GM12878 (cell line): ENCODE data around the gene ITGA2.

Experiments
- ASH2L ChIP-seq: fragments of 300-600, 200-600 bp; sonication (generic); IDR thresholded peaks from 2 replicates; pipeline ENCODE4 v1.6.1; 2017; ENCODE audit warnings: low read depth, mild to moderate bottlenecking, borderline replicate concordance
- ETV6 ChIP-seq, 2 experiments: fragments of 450-650 bp in 1 of 2; IDR thresholded peaks in 1 of 2; conservative IDR thresholded peaks in 1 of 2; 2 replicates each; pipeline ENCODE4 v1.6.1; 2014; ENCODE audit warnings: antibody characterized with exemption in 1 of 2, borderline replicate concordance in 1 of 2, low read depth in 1 of 2, mild to moderate bottlenecking in 1 of 2, moderate library complexity in 1 of 2
- EZH2 ChIP-seq: IDR thresholded peaks from 2 replicates; pipeline ENCODE4 v1.6.1; 2012; ENCODE audit warnings: low read depth, mild to moderate bottlenecking, control low read depth, inconsistent platforms, low read length, borderline replicate concordance; ENCODE audit not compliant: control insufficient read depth
- MTA3 ChIP-seq: IDR thresholded peaks from 2 replicates; pipeline ENCODE4 v1.6.1; 2012; ENCODE audit warnings: low read length, inconsistent platforms, borderline replicate concordance
- NBN ChIP-seq: fragments of 450-650 bp; IDR thresholded peaks from 2 replicates; pipeline ENCODE4 v1.6.1; 2016
- POLR2A ChIP-seq: IDR thresholded peaks from 2 replicates; pipeline ENCODE4 v1.6.1; 2011; ENCODE audit warnings: low read depth, mild to moderate bottlenecking, low read length
- POLR2AphosphoS2 ChIP-seq: IDR thresholded peaks from 2 replicates; pipeline ENCODE4 v1.6.1; 2011; ENCODE audit warnings: low read depth, mild to moderate bottlenecking, low read length, improper control_type of control experiment, moderate library complexity
- SMC3 ChIP-seq: IDR thresholded peaks from 2 replicates; pipeline ENCODE4 v1.6.1; 2011; ENCODE audit warnings: low read length, improper control_type of control experiment, borderline replicate concordance
- SUZ12 ChIP-seq: fragments of 200-600 bp; sonication (generic); IDR thresholded peaks from one replicate; pipeline ENCODE4 v1.6.1; 2018; ENCODE audit warnings: antibody characterized with exemption, mild to moderate bottlenecking; ENCODE audit not compliant: unreplicated experiment
- TF ChIP-seq, protein P1 (sequence below): fragments of 450-650 bp; IDR thresholded peaks from 2 replicates; pipeline ENCODE4 v1.6.1; 2017; ENCODE audit warnings: mild to moderate bottlenecking
- TF ChIP-seq, protein P2 (sequence below), 3 experiments: IDR thresholded peaks in 2 of 3; conservative IDR thresholded peaks in 1 of 3; 2 replicates each; pipeline ENCODE4 v1.5.1; 2011; ENCODE audit warnings: low read depth in 3 of 3, low read length in 3 of 3, mild to moderate bottlenecking in 3 of 3, control low read depth in 2 of 3, moderate library complexity in 2 of 3, inconsistent platforms in 1 of 3, mixed read lengths in 1 of 3; ENCODE audit not compliant: control insufficient read depth in 2 of 3, insufficient read depth in 1 of 3; ENCODE audit errors: extremely low read depth in 1 of 3
- TF ChIP-seq, protein P3 (sequence below): IDR thresholded peaks from 2 replicates; pipeline ENCODE4 v1.6.1; 2012; ENCODE audit warnings: low read depth, low read length, improper control_type of control experiment

- TF ChIP-seq, protein P1, sequence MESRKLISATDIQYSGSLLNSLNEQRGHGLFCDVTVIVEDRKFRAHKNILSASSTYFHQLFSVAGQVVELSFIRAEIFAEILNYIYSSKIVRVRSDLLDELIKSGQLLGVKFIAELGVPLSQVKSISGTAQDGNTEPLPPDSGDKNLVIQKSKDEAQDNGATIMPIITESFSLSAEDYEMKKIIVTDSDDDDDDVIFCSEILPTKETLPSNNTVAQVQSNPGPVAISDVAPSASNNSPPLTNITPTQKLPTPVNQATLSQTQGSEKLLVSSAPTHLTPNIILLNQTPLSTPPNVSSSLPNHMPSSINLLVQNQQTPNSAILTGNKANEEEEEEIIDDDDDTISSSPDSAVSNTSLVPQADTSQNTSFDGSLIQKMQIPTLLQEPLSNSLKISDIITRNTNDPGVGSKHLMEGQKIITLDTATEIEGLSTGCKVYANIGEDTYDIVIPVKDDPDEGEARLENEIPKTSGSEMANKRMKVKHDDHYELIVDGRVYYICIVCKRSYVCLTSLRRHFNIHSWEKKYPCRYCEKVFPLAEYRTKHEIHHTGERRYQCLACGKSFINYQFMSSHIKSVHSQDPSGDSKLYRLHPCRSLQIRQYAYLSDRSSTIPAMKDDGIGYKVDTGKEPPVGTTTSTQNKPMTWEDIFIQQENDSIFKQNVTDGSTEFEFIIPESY = no peak
- TF ChIP-seq ETV6 (conservative IDR thresholded peaks at IDR 0.05 in 1 of 2, IDR thresholded peaks at IDR 0.05 in 1 of 2; ENCODE audit: borderline replicate concordance in 1 of 2, low read depth in 1 of 2) (no peak), SMC3 (no peak), MTA3 (no peak), EZH2 (no peak), POLR2A (no peak), ASH2L (no peak), NBN (no peak), SUZ12 (no peak), POLR2AphosphoS2 (no peak)
- TF ChIP-seq, protein P2, sequence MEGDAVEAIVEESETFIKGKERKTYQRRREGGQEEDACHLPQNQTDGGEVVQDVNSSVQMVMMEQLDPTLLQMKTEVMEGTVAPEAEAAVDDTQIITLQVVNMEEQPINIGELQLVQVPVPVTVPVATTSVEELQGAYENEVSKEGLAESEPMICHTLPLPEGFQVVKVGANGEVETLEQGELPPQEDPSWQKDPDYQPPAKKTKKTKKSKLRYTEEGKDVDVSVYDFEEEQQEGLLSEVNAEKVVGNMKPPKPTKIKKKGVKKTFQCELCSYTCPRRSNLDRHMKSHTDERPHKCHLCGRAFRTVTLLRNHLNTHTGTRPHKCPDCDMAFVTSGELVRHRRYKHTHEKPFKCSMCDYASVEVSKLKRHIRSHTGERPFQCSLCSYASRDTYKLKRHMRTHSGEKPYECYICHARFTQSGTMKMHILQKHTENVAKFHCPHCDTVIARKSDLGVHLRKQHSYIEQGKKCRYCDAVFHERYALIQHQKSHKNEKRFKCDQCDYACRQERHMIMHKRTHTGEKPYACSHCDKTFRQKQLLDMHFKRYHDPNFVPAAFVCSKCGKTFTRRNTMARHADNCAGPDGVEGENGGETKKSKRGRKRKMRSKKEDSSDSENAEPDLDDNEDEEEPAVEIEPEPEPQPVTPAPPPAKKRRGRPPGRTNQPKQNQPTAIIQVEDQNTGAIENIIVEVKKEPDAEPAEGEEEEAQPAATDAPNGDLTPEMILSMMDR (IDR thresholded peaks at IDR 0.05 in 2 of 3, conservative IDR thresholded peaks at IDR 0.05 in 1 of 3; ENCODE audit: control insufficient read depth in 2 of 3, extremely low read depth in 1 of 3, insufficient read depth in 1 of 3, low read depth in 3 of 3, low read length in 3 of 3) = no peak
- TF ChIP-seq, protein P3, sequence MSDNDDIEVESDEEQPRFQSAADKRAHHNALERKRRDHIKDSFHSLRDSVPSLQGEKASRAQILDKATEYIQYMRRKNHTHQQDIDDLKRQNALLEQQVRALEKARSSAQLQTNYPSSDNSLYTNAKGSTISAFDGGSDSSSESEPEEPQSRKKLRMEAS = no peak
Observed at GRCh38 chr5:53071738-53072137, 82.6 kb downstream of the ITGA2 start.
